ENCODE data around the gene CWC27.

Gene CWC27

GRCh38 chr5:65020492-65020891, 251.8 kb downstream of the CWC27 start:
- Histone ChIP-seq H2BK15ac (ENCODE audit: low read depth, poor library complexity, severe bottlenecking) (no peak overlapping the region), H2AK5ac (ENCODE audit: low read length, severe bottlenecking) (no peak overlapping the region), H2BK12ac (ENCODE audit: low read length in 2 of 2) (no peak overlapping the region), H3K4me3 (ENCODE audit: insufficient read depth in 1 of 2, low read depth in 1 of 2, low read length in 2 of 2) (no peak overlapping the region), H3K36me3 (ENCODE audit: control insufficient read depth in 1 of 2, insufficient read depth in 2 of 2, low read depth in 1 of 2, low read length in 2 of 2) (no peaks in the 10 kb centered on the region), H3K27ac (ENCODE audit: low read length, poor library complexity, severe bottlenecking) (no peak overlapping the region), H3K18ac (ENCODE audit: low read depth in 1 of 2, low read length in 2 of 2) (no peak overlapping the region), H3K4me1 (ENCODE audit: control insufficient read depth, insufficient read depth, low read depth, low read length) (no peaks in the 10 kb centered on the region), H2AFZ (ENCODE audit: low read depth, low read length) (no peak overlapping the region), H2BK120ac (ENCODE audit: low read depth, low read length) (no peak overlapping the region), H4K91ac (ENCODE audit: low read length) (no peak overlapping the region), H3K14ac (ENCODE audit: low read length in 2 of 2) (no peak overlapping the region), H3K79me1 (replicated peaks; ENCODE audit: low read length, poor library complexity, severe bottlenecking) (no peaks in the 10 kb centered on the region), H3K4ac (ENCODE audit: low read depth in 1 of 2, low read length in 2 of 2) (no peak overlapping the region), H3K9ac (ENCODE audit: low read length) (peak overlapping the region; percentile 41), H3K23ac (ENCODE audit: low read length in 2 of 2) (no peak overlapping the region), H3K27me3 (ENCODE audit: control insufficient read depth in 1 of 2, insufficient read depth in 1 of 2, low read length in 2 of 2) (no peaks in the 10 kb centered on the region), H4K8ac (ENCODE audit: low read length) (no peak overlapping the region), H3K9me3 (ENCODE audit: control insufficient read depth, low read length) (no peaks in the 10 kb centered on the region), H2BK5ac (ENCODE audit: low read depth, low read length, poor library complexity, severe bottlenecking) (no peak overlapping the region), H3K4me2 (ENCODE audit: low read length, poor library complexity, severe bottlenecking) (no peak overlapping the region)
- DNase-seq, result no peak

- Histone ChIP-seq H3K4me2 (ENCODE audit: low read length, poor library complexity, severe bottlenecking) (no peak overlapping the region), H3K79me1 (replicated peaks; ENCODE audit: low read length, poor library complexity, severe bottlenecking) (no peaks in the 10 kb centered on the region), H3K4me1 (ENCODE audit: control insufficient read depth, insufficient read depth, low read depth, low read length) (no peaks in the 10 kb centered on the region), H2AFZ (ENCODE audit: low read depth, low read length) (no peak overlapping the region), H4K8ac (ENCODE audit: low read length) (no peak overlapping the region), H2BK15ac (ENCODE audit: low read depth, poor library complexity, severe bottlenecking) (no peak overlapping the region), H3K18ac (ENCODE audit: low read depth in 1 of 2, low read length in 2 of 2) (no peak overlapping the region), H2AK5ac (ENCODE audit: low read length, severe bottlenecking) (no peak overlapping the region), H2BK5ac (ENCODE audit: low read depth, low read length, poor library complexity, severe bottlenecking) (no peak overlapping the region), H3K4me3 (ENCODE audit: insufficient read depth in 1 of 2, low read depth in 1 of 2, low read length in 2 of 2) (no peak overlapping the region), H3K36me3 (ENCODE audit: control insufficient read depth in 1 of 2, insufficient read depth in 2 of 2, low read depth in 1 of 2, low read length in 2 of 2) (no peaks in the 10 kb centered on the region), H2BK120ac (ENCODE audit: low read depth, low read length) (no peak overlapping the region), H3K4ac (ENCODE audit: low read depth in 1 of 2, low read length in 2 of 2) (no peak overlapping the region), H3K27me3 (ENCODE audit: control insufficient read depth in 1 of 2, insufficient read depth in 1 of 2, low read length in 2 of 2) (no peaks in the 10 kb centered on the region), H3K27ac (ENCODE audit: low read length, poor library complexity, severe bottlenecking) (no peak overlapping the region), H2BK12ac (ENCODE audit: low read length in 2 of 2) (no peak overlapping the region), H3K9me3 (ENCODE audit: control insufficient read depth, low read length) (peaks cover 3% of the 10 kb centered on the region), H4K91ac (ENCODE audit: low read length) (no peak overlapping the region), H3K14ac (ENCODE audit: low read length in 2 of 2) (no peak overlapping the region), H3K9ac (ENCODE audit: low read length) (peak overlapping the region; percentile 41), H3K23ac (ENCODE audit: low read length in 2 of 2) (no peak overlapping the region)
- 95% methylated on average over 1 of the region's 1 CpG for WGBS
- no peak for DNase-seq
Observed at GRCh38 chr5:65021527-65022226, 252.9 kb downstream of the CWC27 start.

- Histone ChIP-seq H3K4ac (ENCODE audit: low read depth in 1 of 2, low read length in 2 of 2) (no peak overlapping the region), H2AFZ (ENCODE audit: low read depth, low read length) (no peak overlapping the region), H3K18ac (ENCODE audit: low read depth in 1 of 2, low read length in 2 of 2) (no peak overlapping the region), H3K27me3 (ENCODE audit: control insufficient read depth in 1 of 2, insufficient read depth in 1 of 2, low read length in 2 of 2) (no peaks in the 10 kb centered on the region), H2AK5ac (ENCODE audit: low read length, severe bottlenecking) (no peak overlapping the region), H3K23ac (ENCODE audit: low read length in 2 of 2) (no peak overlapping the region), H2BK15ac (ENCODE audit: low read depth, poor library complexity, severe bottlenecking) (no peak overlapping the region), H4K8ac (ENCODE audit: low read length) (no peak overlapping the region), H2BK12ac (ENCODE audit: low read length in 2 of 2) (no peak overlapping the region), H3K9me3 (ENCODE audit: control insufficient read depth, low read length) (peaks cover 3% of the 10 kb centered on the region), H4K91ac (ENCODE audit: low read length) (no peak overlapping the region), H2BK5ac (ENCODE audit: low read depth, low read length, poor library complexity, severe bottlenecking) (no peak overlapping the region), H2BK120ac (ENCODE audit: low read depth, low read length) (no peak overlapping the region), H3K27ac (ENCODE audit: low read length, poor library complexity, severe bottlenecking) (no peak overlapping the region), H3K4me1 (ENCODE audit: control insufficient read depth, insufficient read depth, low read depth, low read length) (no peaks in the 10 kb centered on the region), H3K9ac (ENCODE audit: low read length) (no peak overlapping the region), H3K4me2 (ENCODE audit: low read length, poor library complexity, severe bottlenecking) (no peak overlapping the region), H3K14ac (ENCODE audit: low read length in 2 of 2) (no peak overlapping the region), H3K79me1 (replicated peaks; ENCODE audit: low read length, poor library complexity, severe bottlenecking) (no peaks in the 10 kb centered on the region), H3K4me3 (ENCODE audit: insufficient read depth in 1 of 2, low read depth in 1 of 2, low read length in 2 of 2) (no peak overlapping the region), H3K36me3 (ENCODE audit: control insufficient read depth in 1 of 2, insufficient read depth in 2 of 2, low read depth in 1 of 2, low read length in 2 of 2) (no peaks in the 10 kb centered on the region)
- DNase-seq, result no peak
Observed at GRCh38 chr5:65022932-65023331, 254.2 kb downstream of the CWC27 start.

- no peak overlapping the region for H3K27ac ChIP-seq (ENCODE audit: low read length, poor library complexity, severe bottlenecking)
- no peak overlapping the region for H3K23ac ChIP-seq (ENCODE audit: low read length in 2 of 2)
- H3K4ac ChIP-seq (ENCODE audit: low read depth in 1 of 2, low read length in 2 of 2), result no peak overlapping the region
- no peak overlapping the region for H3K4me2 ChIP-seq (ENCODE audit: low read length, poor library complexity, severe bottlenecking)
- no peak overlapping the region for H2AFZ ChIP-seq (ENCODE audit: low read depth, low read length)
- no peak overlapping the region for H3K14ac ChIP-seq (ENCODE audit: low read length in 2 of 2)
- H3K36me3 ChIP-seq (ENCODE audit: control insufficient read depth in 1 of 2, insufficient read depth in 2 of 2, low read depth in 1 of 2, low read length in 2 of 2), result no peaks in the 10 kb centered on the region
- H2BK120ac ChIP-seq (ENCODE audit: low read depth, low read length), result no peak overlapping the region
- H2AK5ac ChIP-seq (ENCODE audit: low read length, severe bottlenecking), result no peak overlapping the region
- peaks cover 3% of the 10 kb centered on the region for H3K9me3 ChIP-seq (ENCODE audit: control insufficient read depth, low read length)
- no peak for DNase-seq
- no peaks in the 10 kb centered on the region for H3K79me1 ChIP-seq (replicated peaks; ENCODE audit: low read length, poor library complexity, severe bottlenecking)
- no peak overlapping the region for H4K8ac ChIP-seq (ENCODE audit: low read length)
- H4K91ac ChIP-seq (ENCODE audit: low read length), result no peak overlapping the region
- H2BK12ac ChIP-seq (ENCODE audit: low read length in 2 of 2), result no peak overlapping the region
- 93% methylated on average over 1 of the region's 1 CpG for WGBS
- H2BK15ac ChIP-seq (ENCODE audit: low read depth, poor library complexity, severe bottlenecking), result no peak overlapping the region
- no peak overlapping the region for H3K9ac ChIP-seq (ENCODE audit: low read length)
- no peak overlapping the region for H3K4me3 ChIP-seq (ENCODE audit: insufficient read depth in 1 of 2, low read depth in 1 of 2, low read length in 2 of 2)
- no peak overlapping the region for H2BK5ac ChIP-seq (ENCODE audit: low read depth, low read length, poor library complexity, severe bottlenecking)
- H3K27me3 ChIP-seq (ENCODE audit: control insufficient read depth in 1 of 2, insufficient read depth in 1 of 2, low read length in 2 of 2), result no peaks in the 10 kb centered on the region
- no peaks in the 10 kb centered on the region for H3K4me1 ChIP-seq (ENCODE audit: control insufficient read depth, insufficient read depth, low read depth, low read length)
- H3K18ac ChIP-seq (ENCODE audit: low read depth in 1 of 2, low read length in 2 of 2), result peak overlapping the region in 1 of 2 experiments; percentile 12
Observed at GRCh38 chr5:65024681-65025080, 256.0 kb downstream of the CWC27 start.

Measured in mesenchymal stem cell (in vitro differentiated cells and primary cell).